Femur (tissue), 1 donor: Measurements from ENCODE around the gene APOBEC3B.
"Not testable (repeated sequence)": the region's sequence is repeated elsewhere in the genome, so short reads cannot be mapped to it uniquely, and the experiment has no call there.

Experiments
- DNase-seq: peaks from one replicate; pipeline ENCODE4 v3.0.0-alpha.2; 2017

APOBEC3B gene

GRCh38 chr22:39003165-39003638, 21.1 kb downstream of the APOBEC3B start:
- peak; percentile 86 for DNase-seq

DNA sequence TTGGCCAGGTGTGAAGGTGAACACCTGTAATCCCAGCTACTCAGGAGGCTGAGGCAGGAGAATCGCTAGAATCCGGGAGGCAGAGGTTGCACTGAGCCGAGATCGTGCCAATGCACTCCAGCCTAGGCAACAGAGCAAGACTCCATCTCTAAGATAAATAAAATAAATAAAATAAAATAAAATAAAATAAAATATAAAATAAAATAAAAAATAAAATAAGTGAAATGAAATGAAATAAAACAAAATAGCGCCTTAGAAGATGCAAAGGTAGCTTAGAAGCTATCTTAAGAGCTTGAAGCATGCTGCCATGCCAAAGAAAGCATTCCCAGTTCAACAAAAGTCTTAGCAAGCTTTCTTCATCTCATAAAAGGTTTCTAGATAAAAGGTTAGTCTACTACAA, 25.0 kb downstream of the APOBEC3B start:
- DNase-seq, result no peak

DNA sequence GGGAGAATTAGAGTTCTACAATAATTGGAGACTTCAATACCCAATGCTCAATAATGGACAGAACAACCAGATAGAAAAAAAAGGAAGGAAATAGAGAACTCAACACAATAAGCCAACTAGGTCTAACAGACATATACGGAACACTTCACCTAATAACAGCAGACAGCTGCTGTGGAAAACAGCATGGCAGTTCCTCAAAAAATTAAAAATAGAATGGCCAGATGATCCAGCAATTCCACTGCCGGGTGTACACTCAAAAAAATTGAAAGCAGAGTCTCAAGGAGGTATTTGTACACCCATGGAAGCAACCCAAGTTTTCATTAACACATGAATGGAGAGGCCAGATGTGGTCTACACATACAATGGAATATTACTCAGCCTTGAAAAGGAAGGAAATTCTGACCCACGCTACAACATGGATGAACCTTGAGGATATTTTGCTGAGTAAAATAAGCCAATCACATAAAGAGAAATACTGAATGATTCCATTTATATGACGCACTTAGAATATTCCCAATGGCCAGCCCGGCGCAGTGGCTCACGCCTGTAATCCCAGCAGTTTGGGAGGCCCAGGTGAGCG, 26.2 kb downstream of the APOBEC3B start:
- DNase-seq, result not testable (repeated sequence)

- DNase-seq, result no peak
Measured at GRCh38 chr22:39010946-39011345, 28.8 kb downstream of the APOBEC3B start.

GRCh38 chr22:39012533-39013511, 30.7 kb downstream of the APOBEC3B start:
- no peak for DNase-seq

DNA sequence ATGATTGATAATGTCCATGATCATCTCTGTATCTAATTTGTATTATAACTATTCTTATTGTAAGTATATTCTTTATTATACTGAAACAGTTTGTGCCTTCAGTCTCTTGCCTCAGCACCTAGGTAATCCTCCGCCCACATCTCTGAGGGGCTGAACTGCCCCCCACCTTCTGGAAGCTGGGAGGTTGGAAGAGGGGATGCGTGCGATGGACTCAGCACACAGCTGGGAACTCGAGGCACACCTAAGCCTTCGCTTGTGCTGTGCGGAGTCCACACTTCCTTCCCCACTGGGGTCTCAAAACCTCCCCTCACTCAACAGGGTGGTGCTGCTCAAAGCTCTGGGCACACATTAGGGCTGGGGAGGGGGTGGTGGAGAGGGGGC, 31.4 kb downstream of the APOBEC3B start:
- not testable (repeated sequence) for DNase-seq

- peak; percentile 85 for DNase-seq
Measured at GRCh38 chr22:39013942-39014722, 32.0 kb downstream of the APOBEC3B start, which contains the start of gene APOBEC3C. Gene APOBEC3C, plus strand, starts transcription at chr22:39014257. Its CDS starts 106 bp downstream, at chr22:39014363.

DNA sequence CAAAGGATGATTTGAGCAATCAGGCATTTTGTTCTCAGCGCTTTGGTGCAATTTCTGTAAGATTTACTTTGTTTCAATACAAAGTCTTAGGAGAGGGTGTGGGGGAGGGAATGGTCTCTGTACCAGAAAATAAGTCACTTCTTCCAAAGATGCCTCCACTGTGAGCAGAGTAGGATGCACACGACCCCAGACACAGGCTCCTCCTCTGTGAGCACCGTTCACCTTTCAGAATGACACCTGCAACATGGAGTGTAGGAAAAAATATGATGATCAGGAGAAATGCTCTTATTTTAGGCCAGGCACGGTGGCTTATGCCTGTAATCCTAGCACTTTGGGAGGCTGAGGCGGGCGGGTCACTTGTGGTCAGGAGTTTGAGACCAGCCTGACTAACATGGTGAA, 32.6 kb downstream of the APOBEC3B start:
- DNase-seq, result not testable (repeated sequence)

DNA sequence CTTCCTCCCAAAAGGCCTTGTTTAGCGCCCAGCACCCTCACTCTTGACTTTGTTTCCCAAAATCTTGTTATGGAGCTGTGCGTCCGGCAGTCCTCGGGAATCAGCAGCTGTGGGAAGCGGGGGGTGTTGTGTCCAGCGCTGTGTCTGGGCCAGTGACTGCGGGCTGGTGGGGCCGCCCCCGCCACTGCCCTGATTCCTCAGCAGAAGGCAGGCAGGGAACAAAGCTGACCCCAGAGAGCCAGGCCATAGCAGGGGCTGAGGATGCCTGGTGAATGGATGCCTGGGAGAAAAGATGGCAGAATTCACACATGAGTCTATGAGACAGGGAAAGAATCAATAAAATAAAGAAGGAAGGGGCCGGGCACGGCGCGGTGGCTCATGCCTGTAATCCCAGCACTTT, 34.4 kb downstream of the APOBEC3B start:
- DNase-seq, result no peak

DNA sequence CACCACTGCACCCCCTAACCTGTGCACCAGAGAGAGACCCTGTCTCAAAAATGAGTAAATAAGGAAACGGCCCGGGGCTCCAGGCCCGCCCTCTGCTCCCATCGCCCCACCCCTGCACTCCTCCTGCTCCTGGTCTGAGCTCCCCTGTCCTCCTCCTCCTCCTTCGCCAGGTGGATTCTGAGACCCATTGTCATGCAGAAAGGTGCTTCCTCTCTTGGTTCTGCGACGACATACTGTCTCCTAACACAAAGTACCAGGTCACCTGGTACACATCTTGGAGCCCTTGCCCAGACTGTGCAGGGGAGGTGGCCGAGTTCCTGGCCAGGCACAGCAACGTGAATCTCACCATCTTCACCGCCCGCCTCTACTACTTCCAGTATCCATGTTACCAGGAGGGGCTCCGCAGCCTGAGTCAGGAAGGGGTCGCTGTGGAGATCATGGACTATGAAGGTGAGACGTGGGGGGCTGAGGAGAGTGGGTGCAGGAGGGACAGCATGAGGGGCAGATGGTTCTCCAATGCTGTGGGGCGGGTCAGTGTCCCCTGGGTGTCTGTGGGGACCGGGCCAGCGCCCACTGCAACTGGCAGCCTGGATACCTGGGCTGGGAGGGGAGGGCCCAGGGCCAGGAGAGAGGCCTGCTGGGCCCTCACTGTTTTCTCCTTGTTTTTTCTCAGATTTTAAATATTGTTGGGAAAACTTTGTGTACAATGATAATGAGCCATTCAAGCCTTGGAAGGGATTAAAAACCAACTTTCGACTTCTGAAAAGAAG, 35.6 kb downstream of the APOBEC3B start:
- no peak for DNase-seq

- DNase-seq, result not testable (repeated sequence)
Measured at GRCh38 chr22:39020021-39020651, 38.0 kb downstream of the APOBEC3B start.

DNA sequence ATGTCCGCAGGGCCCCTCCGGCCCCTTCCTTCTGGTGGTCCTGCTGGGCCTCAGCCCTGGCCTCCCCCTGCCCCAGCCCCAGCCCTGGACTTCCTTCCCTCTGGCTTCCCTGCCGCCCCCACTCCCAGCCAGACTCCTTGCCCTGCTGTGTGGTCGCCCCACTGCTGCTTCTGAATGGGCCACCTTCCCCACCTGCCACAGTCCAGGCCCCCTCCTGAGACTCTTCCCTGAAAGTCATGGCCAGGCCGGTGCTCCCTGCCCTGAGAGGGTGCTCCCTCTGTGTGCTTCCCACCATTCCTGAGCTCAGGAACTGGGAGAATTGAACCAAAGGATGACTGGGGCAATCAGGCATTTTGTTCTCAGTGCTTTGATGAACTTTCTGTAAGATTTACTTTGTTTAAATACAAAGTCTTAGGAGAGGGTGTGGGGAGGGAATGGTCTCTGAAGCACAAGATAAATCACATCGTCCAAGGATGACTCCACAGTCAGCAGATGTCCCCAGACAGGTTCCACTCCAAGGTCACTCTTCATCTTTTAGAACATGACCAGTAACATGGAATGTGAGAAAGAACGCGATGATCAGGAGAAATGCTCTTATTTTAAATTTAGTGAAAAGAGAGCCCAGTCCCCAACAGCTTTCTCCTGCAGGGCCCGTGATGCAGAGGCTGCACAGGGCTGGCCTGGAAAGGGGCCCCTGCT, 39.6 kb downstream of the APOBEC3B start:
- no peak for DNase-seq

GRCh38 chr22:39024519-39025308, 42.6 kb downstream of the APOBEC3B start:
- DNase-seq, result no peak

DNA sequence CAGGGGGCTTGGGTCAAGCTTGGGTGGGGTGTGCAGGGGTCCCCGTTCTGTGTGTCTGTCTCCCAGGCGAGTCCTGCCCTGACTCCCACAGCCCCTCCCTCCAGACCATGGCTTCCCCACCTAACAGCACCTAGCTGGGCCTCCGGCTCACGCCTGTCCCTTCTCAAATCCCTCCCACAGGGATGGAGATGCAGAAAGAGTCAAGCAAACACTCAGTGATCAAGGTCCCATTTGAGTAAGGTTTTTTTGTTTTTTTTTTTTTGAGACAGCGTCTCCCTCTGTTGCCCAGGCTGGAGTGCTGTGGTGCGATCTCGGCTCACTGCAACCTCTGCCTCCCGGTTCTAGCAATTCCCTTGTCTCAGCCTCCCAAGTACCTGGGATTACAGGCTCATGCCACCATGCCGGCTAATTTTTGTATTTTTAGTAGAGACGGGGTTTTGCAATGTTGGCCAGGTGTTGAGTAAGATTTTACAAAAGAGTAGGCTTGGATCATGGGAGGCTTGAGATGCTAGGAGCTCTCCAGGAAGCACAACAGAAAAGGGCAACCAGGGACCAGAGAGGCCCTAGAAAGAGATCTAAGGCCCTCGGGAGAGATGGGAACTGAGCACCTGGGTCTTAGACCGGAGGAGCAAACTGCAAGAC, 44.5 kb downstream of the APOBEC3B start:
- no peak for DNase-seq

DNA sequence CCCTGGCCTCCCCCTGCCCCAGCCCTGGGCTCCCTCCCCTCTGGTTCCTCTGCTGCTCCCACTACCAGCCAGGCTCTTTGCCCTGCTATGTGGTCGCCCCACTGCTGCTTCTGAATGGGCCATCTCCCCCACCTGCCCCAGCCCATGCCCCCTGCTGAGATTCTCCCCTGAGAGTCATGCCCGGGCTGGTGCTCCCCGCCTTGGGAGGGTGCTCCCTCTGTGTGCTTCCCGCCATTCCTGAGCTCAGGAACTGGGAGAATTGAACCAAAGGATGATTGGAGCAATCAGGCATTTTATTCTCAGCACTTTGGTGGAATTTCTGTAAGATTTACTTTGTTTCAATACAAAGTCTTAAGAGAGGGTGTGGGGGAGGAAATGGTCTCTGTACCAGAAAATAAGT, 45.6 kb downstream of the APOBEC3B start:
- DNase-seq, result no peak

DNA sequence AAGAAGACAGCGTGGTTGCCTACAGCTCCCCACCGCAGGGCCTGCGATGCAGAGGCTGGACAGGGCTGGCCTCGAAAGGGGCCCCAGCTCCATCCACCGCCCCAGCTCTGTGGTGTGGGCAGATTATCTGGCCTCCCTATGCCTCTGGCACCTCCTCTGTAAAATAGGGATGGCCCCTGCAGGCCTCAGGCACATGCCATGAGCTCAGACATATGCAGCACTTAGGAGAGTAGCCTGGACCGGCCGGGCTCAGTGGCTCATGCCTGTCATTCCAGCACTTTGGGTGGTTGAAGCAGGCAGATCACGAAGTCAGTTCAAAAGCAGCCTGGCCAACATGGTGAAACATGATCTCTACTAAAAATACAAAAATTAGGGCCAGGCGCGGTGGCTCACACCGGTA, 46.1 kb downstream of the APOBEC3B start:
- DNase-seq, result no peak

DNA sequence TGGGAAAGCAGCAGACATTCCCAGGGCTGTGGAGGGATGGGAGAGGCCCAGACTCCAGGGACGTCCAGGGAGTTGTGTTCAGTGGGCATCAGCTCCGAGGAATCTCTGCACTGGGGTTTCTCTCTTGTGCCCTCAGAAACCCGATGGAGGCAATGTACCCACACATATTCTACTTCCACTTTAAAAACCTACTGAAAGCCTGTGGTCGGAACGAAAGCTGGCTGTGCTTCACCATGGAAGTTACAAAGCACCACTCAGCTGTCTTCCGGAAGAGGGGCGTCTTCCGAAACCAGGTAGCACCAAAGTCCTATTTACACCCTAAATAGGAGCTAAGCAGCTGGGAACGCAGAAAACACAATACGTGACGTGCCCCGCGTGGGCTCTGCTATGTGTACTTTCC, 47.1 kb downstream of the APOBEC3B start:
- no peak for DNase-seq

DNA sequence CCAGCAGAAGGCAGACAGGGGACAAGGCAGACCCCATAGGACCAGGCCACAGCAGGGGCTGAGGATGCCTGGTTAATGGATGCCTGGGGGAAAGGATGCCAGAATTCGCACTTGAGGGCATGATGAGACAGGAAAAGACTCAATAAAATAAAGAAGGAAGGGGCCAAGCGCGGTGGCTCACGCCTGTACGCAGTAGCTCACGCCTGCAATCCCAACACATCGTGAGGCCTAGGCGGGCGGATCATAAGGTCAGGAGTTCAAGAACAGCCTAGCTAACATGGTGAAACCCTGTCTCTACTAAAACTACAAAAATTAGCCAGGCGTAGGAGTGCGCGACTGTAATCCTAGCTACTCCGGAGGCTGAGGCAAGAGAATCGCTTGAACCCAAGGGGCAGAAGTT, 48.6 kb downstream of the APOBEC3B start:
- no peak for DNase-seq

- DNase-seq, result not testable (repeated sequence)
Measured at GRCh38 chr22:39031434-39032295, 49.5 kb downstream of the APOBEC3B start.
